GF-D8 (cell line): ENCODE data around the gene HIF1AN.

Experiments used
- DNase-seq: peaks from one replicate; lab custom pipeline; 2025; lab: John Stamatoyannopoulos, UW

The HIF1AN gene

GRCh38 chr10:100535715-100536353 lies at the start of gene HIF1AN:
Gene HIF1AN (plus strand): TSS chr10:100535943. CDS start chr10:100535959, 16 bp downstream.
- DNase-seq = peak; percentile 89

- no peak for DNase-seq
Measured at GRCh38 chr10:100487529-100487928, 48.2 kb upstream of the HIF1AN start.

GRCh38 chr10:100489396-100489795 lies 46.3 kb upstream of the HIF1AN start:
- DNase-seq = no peak

- no peak for DNase-seq
Measured at GRCh38 chr10:100490531-100490930, 45.2 kb upstream of the HIF1AN start.

- DNase-seq = no peak
Measured at GRCh38 chr10:100496567-100496966, 39.2 kb upstream of the HIF1AN start.

GRCh38 chr10:100498059-100498458 lies 37.7 kb upstream of the HIF1AN start:
- DNase-seq = no peak

- no peak for DNase-seq
Measured at GRCh38 chr10:100501423-100501822, 34.3 kb upstream of the HIF1AN start.

GRCh38 chr10:100502926-100503494 lies 32.7 kb upstream of the HIF1AN start:
- no peak for DNase-seq

GRCh38 chr10:100504096-100504495 lies 31.6 kb upstream of the HIF1AN start:
- DNase-seq = no peak

GRCh38 chr10:100505164-100505563 lies 30.6 kb upstream of the HIF1AN start:
- no peak for DNase-seq

GRCh38 chr10:100506596-100507356 lies 29.0 kb upstream of the HIF1AN start:
- DNase-seq = no peak

GRCh38 chr10:100507357-100507732 lies 28.4 kb upstream of the HIF1AN start:
- no peak for DNase-seq

GRCh38 chr10:100508266-100508665 lies 27.5 kb upstream of the HIF1AN start:
- no peak for DNase-seq

GRCh38 chr10:100508691-100509150 lies 27.0 kb upstream of the HIF1AN start:
- DNase-seq = peak; percentile 45

- peak; percentile 81 for DNase-seq
Measured at GRCh38 chr10:100509241-100509840, 26.4 kb upstream of the HIF1AN start.

- peak; percentile 96 for DNase-seq
Measured at GRCh38 chr10:100510533-100511308, 25.0 kb upstream of the HIF1AN start.

- no peak for DNase-seq
Measured at GRCh38 chr10:100515612-100516011, 20.1 kb upstream of the HIF1AN start.

GRCh38 chr10:100516847-100517246 lies 18.9 kb upstream of the HIF1AN start:
- peak; percentile 43 for DNase-seq

- peak; percentile 27 for DNase-seq
Measured at GRCh38 chr10:100518761-100519241, 16.9 kb upstream of the HIF1AN start.

GRCh38 chr10:100519311-100520051 lies 16.3 kb upstream of the HIF1AN start, which contains the start of gene SEC31B:
Gene SEC31B (minus strand): TSS chr10:100519861. CDS start chr10:100516952, 2,909 bp downstream.
- no peak for DNase-seq

- no peak for DNase-seq
Measured at GRCh38 chr10:100520811-100521210, 14.9 kb upstream of the HIF1AN start.
